HepG2 (cell line): ENCODE measurements around the gene COQ10B. TPM values are rescaled to one million over a fixed set of nuclear protein-coding genes. Genes with fewer than 3 reads are reported as not detected.

Experiments
- FOXO1 ChIP-seq: sonication (generic); formaldehyde crosslinking; IDR thresholded peaks from 2 replicates; pipeline ENCODE4 v1.4.0; 2020; ENCODE audit warnings: missing genetic modification reagents
- IKZF4 ChIP-seq: sonication (generic); formaldehyde crosslinking; IDR thresholded peaks from 2 replicates; pipeline ENCODE4 v1.5.1; 2020; ENCODE audit warnings: borderline replicate concordance, mild to moderate bottlenecking, low read depth, missing genetic modification reagents; ENCODE audit errors: not compliant biosample characterization
- MLX ChIP-seq: IDR thresholded peaks from 2 replicates; pipeline ENCODE4 v1.6.1; 2016
- NR1H2 ChIP-seq: sonication (generic); formaldehyde crosslinking; IDR thresholded peaks from 2 replicates; pipeline ENCODE4 v1.8.1; 2022; ENCODE audit warnings: low read depth, missing genetic modification reagents, borderline replicate concordance
- PAX8 ChIP-seq: sonication (generic); formaldehyde crosslinking; IDR thresholded peaks from 2 replicates; pipeline ENCODE4 v1.8.0; 2022; ENCODE audit warnings: mild to moderate bottlenecking, missing genetic modification reagents, borderline replicate concordance
- PCBP1 ChIP-seq: fragments of 200-400 bp; formaldehyde crosslinking; IDR thresholded peaks from 2 replicates; pipeline ENCODE4 v1.6.1; 2017; ENCODE audit warnings: mild to moderate bottlenecking, low read depth, low read length, borderline replicate concordance
- SOX5 ChIP-seq: IDR thresholded peaks from 2 replicates; pipeline ENCODE4 v1.6.1; 2016; ENCODE audit warnings: borderline replicate concordance
- SRF ChIP-seq: IDR thresholded peaks from 2 replicates; pipeline ENCODE4 v1.6.1; 2011; ENCODE audit warnings: mild to moderate bottlenecking, low read depth, low read length, moderate library complexity
- TBL1XR1 ChIP-seq: fragments of 150-350 bp; IDR thresholded peaks from 2 replicates; pipeline ENCODE4 v1.6.1; 2014; ENCODE audit warnings: borderline replicate concordance, low read length; ENCODE audit not compliant: partially characterized antibody
- WIZ ChIP-seq: sonication (generic); formaldehyde crosslinking; IDR thresholded peaks from 2 replicates; pipeline ENCODE4 v1.5.1; 2020; ENCODE audit warnings: mild to moderate bottlenecking, missing genetic modification reagents
- ZBTB2 ChIP-seq: sonication (generic); formaldehyde crosslinking; IDR thresholded peaks from 2 replicates; pipeline ENCODE4 v1.8.0; 2022; ENCODE audit warnings: low read depth, missing genetic modification reagents
- ZBTB38 ChIP-seq: sonication (generic); formaldehyde crosslinking; IDR thresholded peaks from 2 replicates; pipeline ENCODE4 v1.5.1; 2020; ENCODE audit warnings: mild to moderate bottlenecking, missing genetic modification reagents
- ZNF160 ChIP-seq: sonication (generic); formaldehyde crosslinking; IDR thresholded peaks from 2 replicates; pipeline ENCODE4 v1.8.0; 2022; ENCODE audit warnings: mild to moderate bottlenecking, inconsistent platforms, missing genetic modification reagents
- ZNF501 ChIP-seq: sonication (generic); formaldehyde crosslinking; IDR thresholded peaks from 2 replicates; pipeline ENCODE4 v1.5.1; 2020; ENCODE audit warnings: mild to moderate bottlenecking, moderate library complexity, missing genetic modification reagents
- ZNF552 ChIP-seq: sonication (generic); formaldehyde crosslinking; IDR thresholded peaks from 2 replicates; pipeline ENCODE4 v1.9.0; 2022; ENCODE audit warnings: missing genetic modification reagents, mild to moderate bottlenecking, borderline replicate concordance
- ZNF607 ChIP-seq: sonication (generic); formaldehyde crosslinking; IDR thresholded peaks from 2 replicates; pipeline ENCODE4 v1.5.1; 2020; ENCODE audit warnings: missing genetic modification reagents, mild to moderate bottlenecking, borderline replicate concordance
- ZNF644 ChIP-seq: IDR thresholded peaks from 2 replicates; pipeline ENCODE4 v1.6.1; 2016; ENCODE audit warnings: low read depth
- ZNF652 ChIP-seq: IDR thresholded peaks from 2 replicates; pipeline ENCODE4 v1.6.1; 2016; ENCODE audit warnings: low read depth, borderline replicate concordance
- ZNF737 ChIP-seq: sonication (generic); formaldehyde crosslinking; IDR thresholded peaks from 2 replicates; pipeline ENCODE4 v1.5.0; 2020; ENCODE audit warnings: missing genetic modification reagents, mild to moderate bottlenecking, borderline replicate concordance
- ZNF790 ChIP-seq: sonication (generic); formaldehyde crosslinking; IDR thresholded peaks from 2 replicates; pipeline ENCODE4 v1.8.0; 2022; ENCODE audit warnings: missing genetic modification reagents, mild to moderate bottlenecking, borderline replicate concordance
- ZSCAN20 ChIP-seq: sonication (generic); formaldehyde crosslinking; IDR thresholded peaks from 2 replicates; pipeline ENCODE4 v1.4.0; 2020; ENCODE audit warnings: missing genetic modification reagents, mild to moderate bottlenecking, borderline replicate concordance
- ZSCAN25 ChIP-seq: sonication (generic); formaldehyde crosslinking; IDR thresholded peaks from 2 replicates; pipeline ENCODE4 v1.8.0; 2022; ENCODE audit warnings: mild to moderate bottlenecking, missing genetic modification reagents
- ZSCAN5A ChIP-seq: sonication (generic); formaldehyde crosslinking; IDR thresholded peaks from 2 replicates; pipeline ENCODE4 v1.8.0; 2022; ENCODE audit warnings: mild to moderate bottlenecking, missing genetic modification reagents, borderline replicate concordance
- polyA plus RNA-seq, 8 experiments: library from polyadenylated mRNA; depleted of rRNA in 3 of 8; stranded (reverse) in 7 of 8; unstranded in 1 of 8; fragments of >200 nt; fragmentation: Illumina TruSeq in 4 of 8; extraction: Trizol in 4 of 8; gene quantifications; 2 replicates each; pipeline versions ENCODE4 v1.2.1 to v1.2.3, GENCODE V29; 2011 to 2016; ENCODE audit warnings: low read depth in 4 of 8, missing spikeins in 1 of 8, mixed read lengths in 1 of 8; ENCODE audit not compliant: insufficient read depth in 1 of 8
- total RNA-seq, 5 experiments: library from RNA; depleted of rRNA; stranded (reverse); fragments of >200 nt; fragmentation: Illumina TruSeq; extraction: Trizol; gene quantifications; 2 replicates each; pipeline ENCODE4 v1.2.3, GENCODE V29; 2016; ENCODE audit warnings: low read depth in 1 of 5
- TF ChIP-seq, protein P1 (sequence below): sonication (generic); formaldehyde crosslinking; IDR thresholded peaks from 2 replicates; pipeline ENCODE4 v1.5.0; 2020; ENCODE audit warnings: missing genetic modification reagents

Gene COQ10B
- total and polyA plus RNA-seq, 2 of the 13 experiments (the other 11 are each of a cell fraction or from before 2014, with no cell fraction given) = 4.6 to 34.9 TPM

GRCh38 chr2:197499594-197500502 is 46.5 kb downstream of the COQ10B start, which contains the start of the genes HSPD1 and HSPE1 (continued):
- TF ChIP-seq FOXO1 = peak; percentile 87
- TF ChIP-seq IKZF4 (CRISPR knock-in tag) = peak; percentile 55
- TF ChIP-seq MLX = peak; percentile 89
- peak; percentile 83 for TF ChIP-seq ZNF552 (CRISPR knock-in tag)
- TF ChIP-seq ZNF501 (CRISPR knock-in tag) = peak; percentile 99
- TF ChIP-seq ZNF644 = 0 out of 2 replicates have a peak, but pooled peaks have one; percentile 12
- TF ChIP-seq ZNF790 = peak; percentile 99
- TF ChIP-seq SRF = peak; percentile 48; the same call in 1 of the 2 replicates
- peak; percentile 98 for TF ChIP-seq PCBP1
- TF ChIP-seq WIZ (CRISPR knock-in tag) = peak; percentile 98
- peak; percentile 94 for TF ChIP-seq ZBTB2 (CRISPR knock-in tag)
- TF ChIP-seq ZSCAN20 (CRISPR knock-in tag) = peak; percentile 40; the same call in 1 of the 2 replicates
- TF ChIP-seq ZNF652 = peak; percentile 31; the same call in 1 of the 2 replicates
- TF ChIP-seq PAX8 (CRISPR knock-in tag) = 0 out of 2 replicates have a peak, but pooled peaks have one; percentile 55
- TF ChIP-seq TBL1XR1 = no peak
- TF ChIP-seq SOX5 (CRISPR knock-in tag) = peak; percentile 66; the same call in 1 of the 2 replicates
- peak; percentile 88 for TF ChIP-seq ZSCAN25 (CRISPR knock-in tag)
- TF ChIP-seq NR1H2 = peak; percentile 93; the same call in 1 of the 2 replicates
- peak; percentile 94 for TF ChIP-seq ZBTB38 (CRISPR knock-in tag)
- peak; percentile 98 for TF ChIP-seq ZSCAN5A
- TF ChIP-seq, protein P1, sequence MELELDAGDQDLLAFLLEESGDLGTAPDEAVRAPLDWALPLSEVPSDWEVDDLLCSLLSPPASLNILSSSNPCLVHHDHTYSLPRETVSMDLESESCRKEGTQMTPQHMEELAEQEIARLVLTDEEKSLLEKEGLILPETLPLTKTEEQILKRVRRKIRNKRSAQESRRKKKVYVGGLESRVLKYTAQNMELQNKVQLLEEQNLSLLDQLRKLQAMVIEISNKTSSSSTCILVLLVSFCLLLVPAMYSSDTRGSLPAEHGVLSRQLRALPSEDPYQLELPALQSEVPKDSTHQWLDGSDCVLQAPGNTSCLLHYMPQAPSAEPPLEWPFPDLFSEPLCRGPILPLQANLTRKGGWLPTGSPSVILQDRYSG (CRISPR knock-in tag) = peak; percentile 94
- peak; percentile 94; the same call in 1 of the 2 replicates for TF ChIP-seq ZNF607 (CRISPR knock-in tag)
- TF ChIP-seq ZNF160 = peak; percentile 94; the same call in 1 of the 2 replicates
- peak; percentile 94 for TF ChIP-seq ZNF737 (CRISPR knock-in tag)
